ENCODE data around the gene AVP.

Gene AVP

DNA sequence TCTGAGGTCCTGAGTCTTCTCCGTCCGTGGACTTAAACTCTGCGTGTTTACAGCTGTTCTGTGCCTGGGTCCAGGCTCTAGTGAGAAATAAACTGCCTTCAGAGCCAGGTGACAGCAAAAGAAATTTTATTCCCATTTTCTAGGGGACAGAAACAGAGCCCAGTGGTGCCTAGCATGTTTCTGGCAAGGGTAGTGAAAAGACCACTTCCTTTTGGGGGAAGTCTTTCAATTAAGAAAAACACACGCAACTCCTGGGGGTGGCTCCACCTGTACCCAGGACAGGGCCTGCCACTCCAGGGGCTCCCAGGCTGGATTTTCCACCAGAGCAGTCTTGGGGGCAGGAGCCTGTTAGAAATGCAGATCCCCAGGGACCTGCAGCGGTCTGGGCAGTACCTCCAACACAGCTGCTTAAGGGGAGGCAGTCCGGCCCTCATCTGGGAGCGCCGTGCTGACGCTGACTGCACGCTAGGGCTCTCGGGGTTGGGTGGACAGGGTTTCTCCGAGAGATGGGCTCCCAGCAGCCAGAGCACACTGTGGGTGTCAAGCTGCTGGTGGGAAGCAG is 23.0 kb upstream of the AVP start:
- CTCF ChIA-PET, result no interaction called here
- POLR2A ChIA-PET, result no interaction called here
- TF ChIP-seq CTBP1 (IDR thresholded peaks at IDR 0.05; ENCODE audit: borderline replicate concordance) (no peak), LEF1 (IDR thresholded peaks at IDR 0.05; ENCODE audit: borderline replicate concordance) (no peak), L3MBTL2 (conservative IDR thresholded peaks at IDR 0.05) (no peak), HDGF (IDR thresholded peaks at IDR 0.05; ENCODE audit: borderline replicate concordance) (no peak), FOXK2 (IDR thresholded peaks at IDR 0.05) (no peak), SUZ12 (IDR thresholded peaks at IDR 0.05) (no peak), ZNF384 (IDR thresholded peaks at IDR 0.05) (no peak), FOXM1 (IDR thresholded peaks at IDR 0.05; ENCODE audit: borderline replicate concordance) (no peak), ARNT (IDR thresholded peaks at IDR 0.05) (no peak), BHLHE40 (IDR thresholded peaks at IDR 0.05; ENCODE audit: borderline replicate concordance) (no peak), NFRKB (IDR thresholded peaks at IDR 0.05) (no peak), FOXA1 (IDR thresholded peaks at IDR 0.05) (no peak), TARDBP (IDR thresholded peaks at IDR 0.05) (no peak), ELF4 (IDR thresholded peaks at IDR 0.05) (no peak), SP1 (IDR thresholded peaks at IDR 0.05) (no peak)
- TF ChIP-seq, protein P1, sequence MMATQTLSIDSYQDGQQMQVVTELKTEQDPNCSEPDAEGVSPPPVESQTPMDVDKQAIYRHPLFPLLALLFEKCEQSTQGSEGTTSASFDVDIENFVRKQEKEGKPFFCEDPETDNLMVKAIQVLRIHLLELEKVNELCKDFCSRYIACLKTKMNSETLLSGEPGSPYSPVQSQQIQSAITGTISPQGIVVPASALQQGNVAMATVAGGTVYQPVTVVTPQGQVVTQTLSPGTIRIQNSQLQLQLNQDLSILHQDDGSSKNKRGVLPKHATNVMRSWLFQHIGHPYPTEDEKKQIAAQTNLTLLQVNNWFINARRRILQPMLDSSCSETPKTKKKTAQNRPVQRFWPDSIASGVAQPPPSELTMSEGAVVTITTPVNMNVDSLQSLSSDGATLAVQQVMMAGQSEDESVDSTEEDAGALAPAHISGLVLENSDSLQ (IDR thresholded peaks at IDR 0.05), result no peak
- DNase-seq (ENCODE audit: extremely low spot score), result no peak

DNA sequence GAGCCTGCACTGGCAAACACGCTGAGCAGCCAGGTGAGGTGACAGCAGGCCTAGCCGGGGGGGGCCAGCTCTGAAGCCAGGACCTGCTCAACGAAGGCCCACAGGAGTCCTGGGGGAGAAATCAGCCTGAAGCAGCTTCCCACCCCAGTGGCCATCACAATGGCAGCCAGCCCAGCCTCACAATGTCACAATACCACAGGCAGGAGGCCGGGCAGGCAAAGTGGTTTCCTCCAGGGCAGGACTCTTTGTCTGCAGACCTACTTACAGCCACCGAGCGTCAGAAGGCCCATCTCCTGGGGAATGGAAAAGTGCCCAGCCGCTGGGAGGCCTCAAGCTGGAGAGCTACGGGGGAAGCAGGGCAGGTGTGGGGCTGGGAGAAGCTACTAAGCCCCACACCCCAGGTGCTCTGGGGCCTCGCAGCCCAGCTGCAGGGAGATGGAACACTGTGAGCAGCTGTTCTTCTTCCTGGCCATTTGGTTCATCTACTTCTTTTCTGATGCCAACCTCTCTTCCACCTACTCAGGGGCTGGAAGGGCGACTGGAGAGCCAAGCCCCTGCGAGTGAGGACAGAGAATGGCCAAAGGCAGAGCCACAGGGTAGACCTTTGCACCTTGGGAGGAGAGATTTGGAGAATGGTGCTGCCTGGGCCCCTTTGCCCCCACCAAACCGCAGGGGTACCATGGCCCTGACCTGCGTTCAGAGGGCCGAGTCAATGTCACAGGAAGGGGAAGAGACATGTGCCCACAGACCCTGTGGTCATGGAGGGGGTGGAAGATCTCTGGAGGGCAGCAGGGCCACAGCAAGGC is 22.3 kb upstream of the AVP start:
- CTCF ChIA-PET, result no interaction called here
- POLR2A ChIA-PET, result no interaction called here
- DNase-seq (ENCODE audit: extremely low spot score), result no peak

DNA sequence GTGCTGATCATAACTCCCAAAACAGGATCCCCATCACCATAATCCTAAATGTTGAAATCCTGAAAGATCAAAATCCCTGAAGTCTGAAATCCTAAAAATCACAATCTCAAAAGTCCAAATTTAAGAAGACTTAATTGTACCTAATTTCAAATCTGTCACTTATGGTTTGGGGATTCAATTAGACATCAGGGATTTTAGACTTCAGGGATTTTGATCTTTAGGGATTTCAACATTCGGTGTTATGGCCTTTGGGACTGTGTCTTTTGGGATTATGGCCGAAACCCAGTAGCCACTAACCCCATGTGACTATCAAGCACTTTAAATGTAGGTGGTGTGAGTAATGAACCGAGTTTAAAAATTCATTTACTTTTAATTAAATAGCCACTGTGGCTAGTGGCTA is 21.7 kb upstream of the AVP start:
- TF ChIP-seq LEF1 (IDR thresholded peaks at IDR 0.05; ENCODE audit: borderline replicate concordance), result no peak
- no peak for TF ChIP-seq SP1 (IDR thresholded peaks at IDR 0.05)
- TF ChIP-seq L3MBTL2 (conservative IDR thresholded peaks at IDR 0.05), result no peak
- no peak for TF ChIP-seq FOXK2 (IDR thresholded peaks at IDR 0.05)
- ChIA-PET CTCF (no interaction called here), POLR2A (no interaction called here)
- DNase-seq (ENCODE audit: extremely low spot score), result no peak

More for the DNA sequence above, 22.3 kb upstream of the AVP start:
- TF ChIP-seq L3MBTL2 (conservative IDR thresholded peaks at IDR 0.05) (no peak), TARDBP (IDR thresholded peaks at IDR 0.05) (no peak), CTBP1 (IDR thresholded peaks at IDR 0.05; ENCODE audit: borderline replicate concordance) (no peak), ELF4 (IDR thresholded peaks at IDR 0.05) (no peak), SP1 (IDR thresholded peaks at IDR 0.05) (no peak), FOXA1 (IDR thresholded peaks at IDR 0.05) (no peak), FOXK2 (IDR thresholded peaks at IDR 0.05) (no peak), HDGF (IDR thresholded peaks at IDR 0.05; ENCODE audit: borderline replicate concordance) (no peak), BHLHE40 (IDR thresholded peaks at IDR 0.05; ENCODE audit: borderline replicate concordance) (no peak), ARNT (IDR thresholded peaks at IDR 0.05) (no peak)
- TF ChIP-seq, protein P1 (IDR thresholded peaks at IDR 0.05), result no peak

DNA sequence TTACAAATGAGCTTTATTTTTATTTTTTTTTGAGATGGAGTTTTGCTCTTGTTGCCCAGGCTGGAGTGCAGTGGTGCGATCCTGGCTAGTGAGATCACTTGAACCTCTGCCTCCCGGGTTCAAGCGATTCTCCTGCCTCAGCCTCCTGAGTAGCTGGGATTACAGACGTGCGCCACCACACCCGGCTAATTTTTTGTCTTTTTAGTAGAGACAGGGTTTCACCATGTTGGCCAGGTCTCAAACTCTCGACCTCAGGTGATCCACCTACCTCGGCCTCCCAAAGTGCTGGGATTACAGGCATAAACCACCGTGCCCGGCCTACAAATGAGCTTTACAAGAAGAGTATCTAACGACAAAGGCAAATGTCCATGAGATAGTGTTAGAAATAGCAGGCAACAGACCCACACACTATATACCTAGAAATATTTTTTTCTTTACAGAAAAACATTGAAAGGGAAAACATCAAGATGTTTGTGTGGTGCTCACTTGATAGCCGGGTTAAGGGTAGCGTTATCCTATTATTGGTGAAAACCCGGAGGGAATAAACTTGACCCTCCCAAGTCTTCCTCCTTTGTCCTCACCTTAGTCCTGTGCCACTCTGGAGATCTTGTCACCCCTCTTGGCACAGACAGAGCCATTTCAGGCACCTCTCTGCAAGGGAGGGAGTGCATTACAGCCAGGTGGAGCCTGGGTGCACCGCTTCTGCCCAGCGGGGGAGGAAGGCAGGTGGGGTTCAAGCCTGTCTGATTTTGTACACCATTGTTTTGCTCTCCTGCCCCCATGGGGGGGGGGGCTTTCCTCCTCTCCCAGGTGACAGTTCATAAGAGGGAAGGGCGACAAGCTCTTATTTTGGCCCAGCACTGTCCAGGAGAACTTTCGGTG is 21.0 kb upstream of the AVP start:
- DNase-seq (ENCODE audit: extremely low spot score), result no peak
- TF ChIP-seq ZNF384 (IDR thresholded peaks at IDR 0.05) (no peak), SP1 (IDR thresholded peaks at IDR 0.05) (no peak), HDGF (IDR thresholded peaks at IDR 0.05; ENCODE audit: borderline replicate concordance) (no peak), FOXA1 (IDR thresholded peaks at IDR 0.05) (no peak), FOXK2 (IDR thresholded peaks at IDR 0.05) (no peak), L3MBTL2 (conservative IDR thresholded peaks at IDR 0.05) (no peak)
- CTCF ChIA-PET, result no interaction called here
- POLR2A ChIA-PET, result no interaction called here

DNA sequence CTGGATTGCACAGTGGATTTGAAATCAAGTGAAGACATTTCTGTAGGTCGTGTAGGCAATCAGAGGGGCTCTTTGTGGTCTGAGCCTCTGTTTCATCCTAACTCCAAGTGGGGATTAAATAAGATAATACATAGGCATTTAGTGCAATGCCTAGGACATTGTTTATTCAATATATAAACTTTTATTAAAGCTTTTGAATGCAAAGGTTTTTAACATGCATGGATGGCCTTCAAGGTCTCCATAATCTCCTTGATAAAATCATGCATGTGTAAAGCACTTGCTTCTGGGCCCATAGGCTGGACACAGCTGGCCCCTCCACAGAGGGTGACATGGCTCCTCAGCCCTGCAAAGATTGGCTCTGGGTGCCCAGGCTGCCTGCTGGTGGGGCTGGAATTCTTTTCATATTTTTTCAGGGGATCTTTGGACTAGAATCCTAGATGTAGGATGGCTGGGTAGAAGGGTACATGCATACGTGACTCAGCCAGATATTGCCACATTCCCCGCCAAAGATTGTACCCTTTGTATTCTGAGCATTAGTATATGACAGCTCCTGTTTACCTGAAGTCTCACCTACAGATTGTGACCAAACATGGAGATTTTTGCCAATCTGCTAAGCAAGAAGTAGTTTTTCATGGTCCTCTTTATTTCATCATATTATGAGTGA is 19.0 kb upstream of the AVP start:
- ChIA-PET POLR2A (no interaction called here), CTCF (no interaction called here)
- DNase-seq (ENCODE audit: extremely low spot score), result no peak
- TF ChIP-seq FOXA1 (IDR thresholded peaks at IDR 0.05) (no peak), NFRKB (IDR thresholded peaks at IDR 0.05) (no peak), SUZ12 (IDR thresholded peaks at IDR 0.05) (no peak), ELF4 (IDR thresholded peaks at IDR 0.05) (no peak), ZNF384 (IDR thresholded peaks at IDR 0.05) (no peak), L3MBTL2 (conservative IDR thresholded peaks at IDR 0.05) (no peak), FOXM1 (IDR thresholded peaks at IDR 0.05; ENCODE audit: borderline replicate concordance) (no peak), CTBP1 (IDR thresholded peaks at IDR 0.05; ENCODE audit: borderline replicate concordance) (no peak), BHLHE40 (IDR thresholded peaks at IDR 0.05; ENCODE audit: borderline replicate concordance) (no peak), LEF1 (IDR thresholded peaks at IDR 0.05; ENCODE audit: borderline replicate concordance) (no peak), SP1 (IDR thresholded peaks at IDR 0.05) (no peak)

Measured in HEK293T (cell line).